ENCODE data around the gene MPG. TPM values are rescaled to one million over a fixed set of nuclear protein-coding genes. Genes with fewer than 3 reads are reported as not detected.
A peak's percentile ranks its signal among the peaks of the same experiment; 100 is the strongest.

Gene MPG
- total RNA-seq, 1 donor from 2014 or later, result 91.1 TPM

GRCh38 chr16:56231-56927, 21.6 kb upstream of the MPG start:
- TF ChIP-seq CTCF (IDR thresholded peaks at IDR 0.05; ENCODE audit: insufficient read depth, low read length, severe bottlenecking), result no peak
- DNase-seq (ENCODE audit: low read depth) (no peak), FAIRE-seq (no peak)
- Histone ChIP-seq H3K4me3 (ENCODE audit: low read depth, low read length) (no peak overlapping the region), H3K36me3 (ENCODE audit: control insufficient read depth, insufficient read depth, low read length) (peaks cover 38% of the 10 kb centered on the region), H3K27me3 (ENCODE audit: control insufficient read depth, insufficient read depth, low read length) (no peaks in the 10 kb centered on the region)

- Histone ChIP-seq H3K4me3 (ENCODE audit: low read depth, low read length) (no peak overlapping the region), H3K36me3 (ENCODE audit: control insufficient read depth, insufficient read depth, low read length) (peaks cover 47% of the 10 kb centered on the region), H3K27me3 (ENCODE audit: control insufficient read depth, insufficient read depth, low read length) (no peaks in the 10 kb centered on the region)
- DNase-seq (ENCODE audit: low read depth) (no peak), FAIRE-seq (no peak)
- TF ChIP-seq CTCF (IDR thresholded peaks at IDR 0.05; ENCODE audit: insufficient read depth, low read length, severe bottlenecking), result no peak
These were observed 20.3 kb upstream of the MPG start for GRCh38 chr16:57711-58110.

- no peak overlapping the region for H3K4me3 ChIP-seq (ENCODE audit: low read depth, low read length)
- peaks cover 56% of the 10 kb centered on the region for H3K36me3 ChIP-seq (ENCODE audit: control insufficient read depth, insufficient read depth, low read length)
- no peak for TF ChIP-seq CTCF (IDR thresholded peaks at IDR 0.05; ENCODE audit: insufficient read depth, low read length, severe bottlenecking)
- H3K27me3 ChIP-seq (ENCODE audit: control insufficient read depth, insufficient read depth, low read length), result no peaks in the 10 kb centered on the region
- FAIRE-seq, result peak; percentile 81
- DNase-seq (ENCODE audit: low read depth), result no peak
These were observed 19.3 kb upstream of the MPG start for GRCh38 chr16:58491-59439.

GRCh38 chr16:59440-60059, 18.5 kb upstream of the MPG start:
- no peak for TF ChIP-seq CTCF (IDR thresholded peaks at IDR 0.05; ENCODE audit: insufficient read depth, low read length, severe bottlenecking)
- DNase-seq (ENCODE audit: low read depth) (no peak), FAIRE-seq (no peak)
- no peak overlapping the region for H3K4me3 ChIP-seq (ENCODE audit: low read depth, low read length)
- no peaks in the 10 kb centered on the region for H3K27me3 ChIP-seq (ENCODE audit: control insufficient read depth, insufficient read depth, low read length)
- peaks cover 63% of the 10 kb centered on the region for H3K36me3 ChIP-seq (ENCODE audit: control insufficient read depth, insufficient read depth, low read length)

- peaks cover 67% of the 10 kb centered on the region for H3K36me3 ChIP-seq (ENCODE audit: control insufficient read depth, insufficient read depth, low read length)
- H3K27me3 ChIP-seq (ENCODE audit: control insufficient read depth, insufficient read depth, low read length), result no peaks in the 10 kb centered on the region
- no peak for TF ChIP-seq CTCF (IDR thresholded peaks at IDR 0.05; ENCODE audit: insufficient read depth, low read length, severe bottlenecking)
- H3K4me3 ChIP-seq (ENCODE audit: low read depth, low read length), result no peak overlapping the region
- FAIRE-seq, result no peak
- DNase-seq (ENCODE audit: low read depth), result no peak
These were observed 17.9 kb upstream of the MPG start for GRCh38 chr16:60166-60565.

All from bronchial epithelial cell (primary cell).